HG02981 (cell line): ENCODE data around the gene ENDOV.

ENCODE experiments used
- ATAC-seq: cut with Tn5 transposase; IDR thresholded peaks from one replicate; pipeline ENCODE4 v1.9.1; 2021; ENCODE audit warnings: mild to moderate bottlenecking, moderate library complexity; ENCODE audit not compliant: unreplicated experiment

The ENDOV gene

DNA sequence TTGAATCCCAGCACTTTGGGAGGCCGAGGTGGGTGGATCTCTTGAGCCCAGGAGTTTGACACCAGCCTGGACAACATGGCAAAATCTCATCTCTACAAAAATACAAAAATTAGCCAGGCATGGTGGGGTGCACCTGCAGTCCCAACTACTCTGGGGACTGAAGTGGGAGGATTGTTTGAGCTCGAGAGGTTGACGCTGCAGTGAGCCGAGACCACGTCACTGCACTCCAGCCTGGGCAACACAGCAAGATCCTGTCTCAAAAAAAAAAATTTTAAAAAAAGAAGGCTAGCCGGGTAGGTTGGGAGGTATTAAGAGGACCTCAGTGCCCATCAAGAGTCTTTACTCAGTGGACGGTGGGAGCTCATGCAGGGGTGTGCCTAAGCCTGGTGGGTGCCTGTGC is 65.3 kb downstream of the ENDOV start:
- no peak for ATAC-seq

DNA sequence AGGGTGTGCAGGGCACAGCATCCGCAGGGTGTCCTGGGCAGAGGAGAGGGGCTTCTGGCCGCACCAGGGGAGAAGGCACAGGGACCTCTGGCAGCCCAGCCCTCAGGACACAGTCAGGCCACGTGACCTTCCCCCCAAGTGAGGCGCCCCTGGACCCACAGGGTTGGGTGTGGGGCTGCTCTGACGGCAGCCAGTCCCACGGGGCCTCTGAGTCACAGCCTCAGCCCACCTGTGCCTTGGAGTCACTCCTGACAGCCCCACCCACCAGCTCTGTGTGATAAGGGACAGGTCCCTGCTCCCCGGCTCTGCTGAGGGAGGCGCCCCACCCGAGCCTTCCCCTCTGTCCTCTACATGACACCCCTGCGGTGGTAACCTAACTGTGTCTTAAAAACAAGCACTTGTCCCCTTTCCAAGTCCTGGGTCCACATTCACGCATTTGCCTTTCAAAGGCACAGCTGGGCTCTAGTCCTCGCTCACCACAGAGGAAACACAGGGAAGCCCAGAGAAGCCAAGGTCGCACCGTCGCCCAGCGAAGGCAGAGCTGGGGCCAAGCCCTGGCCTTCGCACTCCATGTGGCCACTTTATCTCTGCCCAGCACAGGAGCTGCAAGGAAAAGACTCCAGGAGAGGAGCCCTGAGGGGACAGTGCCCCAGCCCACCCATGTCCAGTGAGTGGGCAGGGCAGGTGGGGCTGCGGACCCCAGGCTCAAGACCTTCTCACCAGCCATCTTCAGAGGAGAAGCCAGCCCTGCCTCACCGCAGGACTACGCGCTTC is 66.5 kb downstream of the ENDOV start:
- no peak for ATAC-seq

DNA sequence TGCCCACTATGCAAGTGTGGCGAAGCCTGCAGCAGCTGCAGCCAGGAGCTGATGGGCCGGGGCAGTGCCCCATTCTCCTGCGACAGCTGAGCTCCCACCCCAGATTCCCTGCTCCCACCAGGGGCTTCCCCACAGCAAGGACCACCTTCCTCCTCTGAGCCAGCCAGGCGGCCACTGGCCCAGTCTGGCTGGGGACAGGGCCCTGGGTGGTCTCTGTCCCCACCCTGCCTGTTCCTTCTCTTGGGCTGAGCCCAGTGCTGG is 67.0 kb downstream of the ENDOV start:
- ATAC-seq, result no peak

DNA sequence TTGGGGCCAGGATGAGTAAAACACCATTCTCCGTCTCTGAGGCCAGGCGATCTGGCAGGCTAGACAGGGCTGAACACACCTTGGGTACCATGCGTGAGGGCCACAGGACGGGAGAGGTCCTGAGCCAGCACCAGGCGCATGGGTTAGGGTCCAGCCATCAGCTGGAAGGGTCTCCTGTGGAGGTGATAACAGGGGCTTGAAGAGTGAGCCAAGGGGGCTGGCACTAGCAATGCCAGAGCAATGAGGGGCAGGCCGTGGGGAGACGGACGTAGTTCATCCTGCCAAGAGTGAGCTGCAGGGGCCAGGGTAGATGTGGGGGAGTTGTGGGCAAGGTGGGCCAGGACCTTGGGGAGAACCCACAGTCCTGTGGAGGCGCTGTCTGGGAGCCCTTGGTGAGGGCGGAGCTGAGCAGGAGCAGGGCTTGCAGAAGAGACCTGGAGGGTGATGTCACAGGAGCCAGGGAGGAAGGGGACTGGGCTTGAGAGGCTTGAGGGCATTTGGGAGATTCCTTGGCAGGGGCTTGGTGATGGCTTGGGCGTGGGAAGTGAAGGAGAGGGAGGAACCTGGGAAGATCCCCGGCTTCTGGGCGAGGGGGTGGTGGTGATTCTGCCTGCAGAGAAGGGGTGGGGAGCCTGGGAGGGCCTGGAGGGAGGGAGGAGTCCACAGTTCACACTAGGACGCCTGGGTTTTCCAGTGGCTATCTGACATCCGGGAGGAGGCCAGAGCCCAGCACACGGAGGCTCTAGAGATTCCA is 67.8 kb downstream of the ENDOV start:
- ATAC-seq, result no peak

DNA sequence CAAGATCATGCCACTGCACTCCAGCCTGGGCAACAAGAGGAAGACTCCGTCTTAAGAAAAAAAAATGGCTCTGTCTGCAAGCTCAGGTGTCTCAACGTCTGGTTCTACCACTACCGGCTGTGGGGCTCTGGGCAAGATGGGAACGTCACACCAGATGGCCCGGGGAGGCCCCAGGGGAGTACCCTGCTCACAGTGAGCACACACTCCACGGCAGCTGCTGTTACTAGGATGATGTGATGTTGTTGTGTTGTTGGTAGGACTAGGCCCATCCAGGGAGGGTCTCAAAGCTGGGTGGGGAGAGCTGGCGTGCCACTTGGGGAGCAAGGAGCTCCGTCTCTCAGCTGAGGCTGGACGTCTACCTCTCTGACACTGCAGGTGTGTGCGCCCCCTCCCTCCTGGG is 70.9 kb downstream of the ENDOV start:
- no peak for ATAC-seq

DNA sequence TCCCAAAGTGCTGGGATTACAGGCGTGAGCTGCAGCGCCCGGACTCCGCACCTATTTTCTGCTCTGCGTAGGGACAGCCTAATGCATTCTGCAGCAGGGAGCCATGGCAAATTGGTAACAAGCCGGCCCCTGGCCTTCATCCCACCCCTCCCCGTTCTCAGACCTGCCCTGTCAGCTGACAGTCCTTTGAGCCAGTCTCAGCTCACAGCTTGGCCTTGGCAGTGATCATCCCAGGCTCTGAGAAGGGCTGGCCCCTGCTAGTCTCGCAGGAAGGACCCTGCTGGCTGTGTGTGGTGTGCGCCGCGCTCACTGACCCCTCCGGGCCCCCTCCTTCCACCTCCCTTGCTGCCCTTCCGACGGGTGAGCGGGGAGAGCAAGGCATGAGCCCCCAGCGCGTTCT is 71.7 kb downstream of the ENDOV start:
- ATAC-seq, result no peak

DNA sequence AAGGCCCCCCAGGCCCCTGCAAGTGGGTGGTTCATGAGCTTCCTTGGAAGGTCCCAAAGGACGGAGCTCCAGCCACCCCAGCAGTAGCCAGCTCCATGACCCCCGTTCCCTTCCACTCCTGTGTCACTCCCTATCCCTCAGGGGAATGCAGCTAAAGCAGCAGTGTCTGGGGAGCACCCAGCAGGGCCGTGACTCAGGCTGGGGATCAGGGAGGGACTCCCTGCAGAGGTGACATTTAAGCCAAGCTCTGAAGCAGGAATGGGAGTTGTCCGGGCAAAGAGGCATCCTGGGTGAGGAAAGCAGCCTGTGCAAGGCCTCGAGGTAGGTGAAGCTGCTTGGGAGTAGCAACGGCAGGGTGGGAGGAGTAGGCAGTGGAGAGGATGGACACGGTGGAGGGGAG is 72.5 kb downstream of the ENDOV start:
- ATAC-seq, result no peak
